Neural progenitor cell (in vitro differentiated cells): ENCODE data around the gene SCNN1B. TPM values are rescaled to one million over a fixed set of nuclear protein-coding genes. Genes with fewer than 3 reads are reported as not detected.

Source experiments
- DNase-seq: peaks from one replicate; pipeline ENCODE4 v3.0.0-alpha.2; 2016; ENCODE audit warnings: low spot score
- H2AFZ ChIP-seq: fragments of 200-600 bp; sonication (generic); replicated peaks from 2 replicates; pipeline ENCODE4 v1.6.1; 2016; ENCODE audit warnings: antibody characterized with exemption
- H3F3A ChIP-seq: fragments of 200-600 bp; sonication (generic); 2 replicates; pipeline ENCODE4 v1.6.1; 2016; ENCODE audit warnings: antibody characterized with exemption, low read depth
- H3K27ac ChIP-seq: fragments of 200-600 bp; sonication (generic); 2 replicates; pipeline ENCODE4 v1.5.1; 2016; ENCODE audit warnings: mild to moderate bottlenecking
- H3K27me3 ChIP-seq: fragments of 200-600 bp; sonication (generic); 2 replicates; pipeline ENCODE4 v1.6.1; 2016; ENCODE audit warnings: mild to moderate bottlenecking, moderate library complexity
- H3K36me3 ChIP-seq: fragments of 200-600 bp; sonication (generic); 2 replicates; pipeline ENCODE4 v1.5.1; 2016
- H3K4me1 ChIP-seq: fragments of 200-600 bp; sonication (generic); 2 replicates; pipeline ENCODE4 v1.6.1; 2016; ENCODE audit warnings: mixed run types
- H3K4me2 ChIP-seq: fragments of 200-600 bp; sonication (generic); 2 replicates; pipeline ENCODE4 v1.6.1; 2016
- H3K4me3 ChIP-seq: fragments of 200-600 bp; sonication (generic); 2 replicates; pipeline ENCODE4 v1.5.1; 2016
- H3K79me2 ChIP-seq: fragments of 200-600 bp; sonication (generic); 2 replicates; pipeline ENCODE4 v1.6.1; 2016; ENCODE audit warnings: low read depth
- H3K9ac ChIP-seq: fragments of 200-600 bp; sonication (generic); 2 replicates; pipeline ENCODE4 v1.6.1; 2016
- H3K9me3 ChIP-seq: fragments of 200-600 bp; sonication (generic); 2 replicates; pipeline ENCODE4 v1.5.1; 2016; ENCODE audit warnings: low read depth
- H4K20me1 ChIP-seq: fragments of 200-600 bp; sonication (generic); 2 replicates; pipeline ENCODE4 v1.6.1; 2016; ENCODE audit warnings: low read depth
- H3K27ac Mint-ChIP-seq: 3 replicates; pipeline ENCODE4 v1.8.0; 2021; ENCODE audit warnings: mixed read lengths
- H3K27me3 Mint-ChIP-seq: 2 replicates; pipeline ENCODE4 v1.8.0; 2022; ENCODE audit warnings: low read depth, mild to moderate bottlenecking, inconsistent platforms, moderate library complexity, mixed read lengths; ENCODE audit not compliant: insufficient read depth
- H3K36me3 Mint-ChIP-seq: 3 replicates; pipeline ENCODE4 v1.8.0; 2021; ENCODE audit warnings: mixed read lengths
- H3K4me1 Mint-ChIP-seq: 3 replicates; pipeline ENCODE4 v1.8.0; 2021; ENCODE audit warnings: mixed read lengths
- H3K4me3 Mint-ChIP-seq: 3 replicates; pipeline ENCODE4 v1.8.0; 2021; ENCODE audit warnings: mild to moderate bottlenecking, moderate library complexity, mixed read lengths
- H3K9me3 Mint-ChIP-seq: 3 replicates; pipeline ENCODE4 v1.8.0; 2020; ENCODE audit warnings: mixed read lengths
- CTCF ChIP-seq: fragments of 200-600 bp; sonication (generic); IDR thresholded peaks from 2 replicates; pipeline ENCODE4 v1.5.1; 2017; ENCODE audit warnings: antibody characterized with exemption, mild to moderate bottlenecking
- EZH2 ChIP-seq: fragments of 200-600 bp; sonication (generic); IDR thresholded peaks from 2 replicates; pipeline ENCODE4 v1.6.1; 2017; ENCODE audit warnings: antibody characterized with exemption, mild to moderate bottlenecking, moderate library complexity
- EZH2phosphoT487 ChIP-seq: fragments of 200-600 bp; sonication (generic); IDR thresholded peaks from 2 replicates; pipeline ENCODE4 v1.6.1; 2017; ENCODE audit warnings: antibody characterized with exemption
- total RNA-seq: library from RNA; depleted of rRNA; stranded (reverse); fragments of >200 nt; gene quantifications from 2 replicates; pipeline ENCODE4 v1.2.3, GENCODE V29; 2015; ENCODE audit warnings: low replicate concordance

Gene SCNN1B
- total RNA-seq, 1 donor from 2014 or later = not detected

DNA sequence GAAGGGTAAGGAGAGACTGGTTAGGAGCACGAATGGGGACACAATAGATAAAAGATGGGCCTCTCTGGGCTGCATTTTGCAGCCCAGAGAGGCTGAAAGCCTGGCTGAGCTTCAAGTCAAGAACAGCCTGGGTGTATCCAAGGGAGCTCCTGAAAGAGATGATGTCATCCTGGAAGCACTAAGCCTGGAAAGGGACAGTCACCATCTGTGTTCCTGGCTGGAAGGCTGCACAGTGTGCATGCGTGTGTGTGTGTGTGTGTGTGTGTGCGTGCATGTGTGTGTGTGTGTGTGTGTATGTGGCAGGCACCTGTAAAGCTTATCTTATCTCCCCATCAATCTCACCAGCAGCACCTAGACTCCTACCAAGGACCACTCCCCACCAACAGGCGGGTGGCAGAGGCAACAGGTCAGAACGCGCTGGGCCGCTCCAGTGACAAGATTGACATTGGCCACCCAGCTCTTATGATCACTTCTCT is 106.8 kb downstream of the SCNN1B start:
- peak overlapping the region; percentile 96 for H3K27ac Mint-ChIP-seq
- Histone ChIP-seq H3F3A (peaks cover 18% of the 10 kb centered on the region), H3K4me1 (peaks cover 12% of the 10 kb centered on the region), H3K36me3 (no peaks in the 10 kb centered on the region), H3K4me2 (peak overlapping the region; percentile 61), H3K79me2 (no peaks in the 10 kb centered on the region), H3K27ac (peak overlapping the region; percentile 73), H3K27me3 (no peaks in the 10 kb centered on the region), H3K4me3 (no peak overlapping the region), H3K9ac (no peak overlapping the region), H2AFZ (no peak overlapping the region), H4K20me1 (peaks cover 6% of the 10 kb centered on the region), H3K9me3 (no peaks in the 10 kb centered on the region)
- H3K4me3 Mint-ChIP-seq = peak overlapping the region; percentile 52
- no peaks in the 10 kb centered on the region for H3K9me3 Mint-ChIP-seq
- H3K4me1 Mint-ChIP-seq = peaks cover 31% of the 10 kb centered on the region
- H3K27me3 Mint-ChIP-seq = no peaks in the 10 kb centered on the region
- TF ChIP-seq EZH2phosphoT487 (no peak), CTCF (no peak)
- peaks cover 24% of the 10 kb centered on the region for H3K36me3 Mint-ChIP-seq
- peak; percentile 33 for DNase-seq

DNA sequence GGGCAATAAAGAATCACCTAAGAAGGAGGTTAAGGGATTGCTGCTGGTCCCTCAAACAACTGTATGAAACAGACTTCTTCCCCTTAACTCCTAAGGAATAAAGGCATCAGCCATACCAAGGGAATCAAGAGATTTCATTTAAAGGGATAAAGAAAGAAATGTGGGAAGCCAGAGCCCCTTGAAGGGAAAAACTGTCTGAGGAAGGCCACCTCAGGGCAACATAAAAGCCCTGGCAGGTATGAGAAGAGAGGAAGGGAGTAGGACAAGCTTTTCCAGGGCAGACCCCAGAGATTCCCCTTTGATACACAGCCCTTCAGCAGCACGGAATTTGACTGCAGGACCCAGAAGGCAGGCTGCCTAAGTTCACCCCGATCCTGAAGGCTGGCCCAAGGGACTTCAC is 107.4 kb downstream of the SCNN1B start:
- no peak for DNase-seq
- H3K27me3 ChIP-seq = no peaks in the 10 kb centered on the region
- no peaks in the 10 kb centered on the region for H3K9me3 Mint-ChIP-seq
- H3K4me3 Mint-ChIP-seq = no peak overlapping the region
- H3K79me2 ChIP-seq = no peaks in the 10 kb centered on the region
- H3K9me3 ChIP-seq = no peaks in the 10 kb centered on the region
- peak overlapping the region; percentile 44 for H3K27ac Mint-ChIP-seq
- H3K27ac ChIP-seq = peak overlapping the region; percentile 25
- no peak overlapping the region for H3K4me2 ChIP-seq
- no peak for TF ChIP-seq EZH2phosphoT487
- H3F3A ChIP-seq = peaks cover 18% of the 10 kb centered on the region
- H3K4me3 ChIP-seq = no peak overlapping the region
- H4K20me1 ChIP-seq = peaks cover 6% of the 10 kb centered on the region
- H3K36me3 ChIP-seq = no peaks in the 10 kb centered on the region
- no peak overlapping the region for H2AFZ ChIP-seq
- peaks cover 31% of the 10 kb centered on the region for H3K4me1 Mint-ChIP-seq
- no peak overlapping the region for H3K9ac ChIP-seq
- H3K36me3 Mint-ChIP-seq = peaks cover 20% of the 10 kb centered on the region
- H3K4me1 ChIP-seq = peaks cover 12% of the 10 kb centered on the region
- no peaks in the 10 kb centered on the region for H3K27me3 Mint-ChIP-seq

GRCh38 chr16:23410176-23410575 is 108.1 kb downstream of the SCNN1B start:
- no peaks in the 10 kb centered on the region for H3K79me2 ChIP-seq
- Mint-ChIP-seq H3K4me1 (peaks cover 31% of the 10 kb centered on the region), H3K4me3 (no peak overlapping the region), H3K9me3 (no peaks in the 10 kb centered on the region), H3K36me3 (peaks cover 19% of the 10 kb centered on the region), H3K27me3 (no peaks in the 10 kb centered on the region), H3K27ac (peak overlapping the region; percentile 92)
- peaks cover 18% of the 10 kb centered on the region for H3F3A ChIP-seq
- no peak for DNase-seq
- H3K9ac ChIP-seq = no peak overlapping the region
- no peak overlapping the region for H3K27ac ChIP-seq
- no peak overlapping the region for H3K4me2 ChIP-seq
- H3K36me3 ChIP-seq = no peaks in the 10 kb centered on the region
- H3K9me3 ChIP-seq = no peaks in the 10 kb centered on the region
- no peak overlapping the region for H2AFZ ChIP-seq
- H4K20me1 ChIP-seq = peaks cover 6% of the 10 kb centered on the region
- H3K4me1 ChIP-seq = peaks cover 12% of the 10 kb centered on the region
- TF ChIP-seq EZH2 (no peak), CTCF (no peak), EZH2phosphoT487 (no peak)
- H3K4me3 ChIP-seq = no peak overlapping the region
- H3K27me3 ChIP-seq = no peaks in the 10 kb centered on the region

DNA sequence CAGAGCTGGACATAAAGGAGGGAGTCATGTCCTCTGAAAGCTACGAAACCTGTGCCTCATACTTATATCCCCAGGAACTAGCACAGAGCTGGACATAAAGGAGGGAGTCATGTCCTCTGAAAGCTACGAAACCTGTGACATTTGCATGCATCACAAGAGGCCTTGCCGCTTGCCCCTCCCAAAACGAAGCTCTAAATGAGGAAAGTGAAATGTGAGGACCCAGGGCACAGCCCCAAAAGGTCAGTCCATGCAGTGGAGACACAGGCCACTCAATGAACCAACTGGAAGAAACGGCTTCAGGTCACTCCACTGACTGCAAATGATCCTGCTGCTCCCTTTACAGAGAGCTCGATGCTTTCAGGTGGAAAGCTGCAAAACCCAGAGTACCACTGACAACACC is 112.6 kb downstream of the SCNN1B start:
- Histone ChIP-seq H3K4me1 (no peaks in the 10 kb centered on the region), H3K4me2 (no peak overlapping the region), H3K27ac (no peak overlapping the region), H3K36me3 (no peaks in the 10 kb centered on the region), H4K20me1 (no peaks in the 10 kb centered on the region), H3K79me2 (no peaks in the 10 kb centered on the region), H2AFZ (no peak overlapping the region), H3F3A (peaks cover 4% of the 10 kb centered on the region), H3K9me3 (no peaks in the 10 kb centered on the region), H3K27me3 (no peaks in the 10 kb centered on the region), H3K4me3 (no peak overlapping the region), H3K9ac (no peak overlapping the region)
- no peak overlapping the region for H3K27ac Mint-ChIP-seq
- H3K4me3 Mint-ChIP-seq = no peak overlapping the region
- peaks cover 8% of the 10 kb centered on the region for H3K4me1 Mint-ChIP-seq
- H3K27me3 Mint-ChIP-seq = no peaks in the 10 kb centered on the region
- DNase-seq = no peak
- peaks cover 21% of the 10 kb centered on the region for H3K36me3 Mint-ChIP-seq
- no peaks in the 10 kb centered on the region for H3K9me3 Mint-ChIP-seq
- TF ChIP-seq CTCF (no peak), EZH2 (no peak), EZH2phosphoT487 (no peak)
